HG03442 (cell line): ENCODE results near the gene POLR1D.

ENCODE experiments used
- ATAC-seq: cut with Tn5 transposase; IDR thresholded peaks from one replicate; pipeline ENCODE4 v1.9.1; 2021; ENCODE audit warnings: mild to moderate bottlenecking, moderate library complexity; ENCODE audit not compliant: unreplicated experiment

The POLR1D gene

DNA sequence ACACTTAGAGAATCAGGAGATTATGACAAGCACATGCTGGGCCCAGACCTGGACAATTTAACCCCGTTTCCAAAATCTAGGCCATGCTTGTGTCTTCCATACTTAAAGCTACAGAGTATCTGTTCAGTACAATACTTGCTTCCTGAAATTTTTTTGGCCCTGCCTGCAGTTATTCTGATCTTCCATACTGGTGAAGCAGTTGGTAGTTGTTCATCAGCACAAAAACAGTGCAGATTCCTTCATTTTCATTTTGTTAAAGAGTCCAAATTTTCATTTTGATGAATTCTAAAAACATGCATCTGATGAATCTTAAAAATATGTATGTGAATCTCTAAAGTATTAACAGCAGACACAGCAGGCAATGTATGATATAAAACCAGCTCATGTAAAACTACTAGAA, 49.2 kb downstream of the POLR1D start:
- ATAC-seq: no peak

DNA sequence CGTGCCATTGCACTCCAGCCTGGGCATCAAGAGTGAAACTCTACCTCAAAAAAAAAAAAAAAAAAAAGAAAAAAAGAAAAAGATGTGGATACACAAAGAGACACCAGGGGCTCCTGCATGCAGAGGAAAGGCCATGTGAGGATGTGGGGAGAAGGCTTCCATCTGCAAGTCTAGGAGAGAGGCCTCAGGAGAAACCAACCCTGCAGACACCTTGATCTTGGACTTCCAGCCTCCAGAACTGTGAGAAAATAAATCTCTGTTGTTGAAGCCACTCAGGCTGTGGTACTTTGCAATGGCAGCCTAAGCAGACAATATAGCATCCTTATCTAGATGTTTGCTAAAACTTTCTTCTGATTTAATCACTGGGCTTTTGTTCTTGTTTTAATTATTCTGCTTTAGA, 50.3 kb downstream of the POLR1D start:
- no peak for ATAC-seq
